ENCODE results near the gene CYTH4.

Gene CYTH4

DNA sequence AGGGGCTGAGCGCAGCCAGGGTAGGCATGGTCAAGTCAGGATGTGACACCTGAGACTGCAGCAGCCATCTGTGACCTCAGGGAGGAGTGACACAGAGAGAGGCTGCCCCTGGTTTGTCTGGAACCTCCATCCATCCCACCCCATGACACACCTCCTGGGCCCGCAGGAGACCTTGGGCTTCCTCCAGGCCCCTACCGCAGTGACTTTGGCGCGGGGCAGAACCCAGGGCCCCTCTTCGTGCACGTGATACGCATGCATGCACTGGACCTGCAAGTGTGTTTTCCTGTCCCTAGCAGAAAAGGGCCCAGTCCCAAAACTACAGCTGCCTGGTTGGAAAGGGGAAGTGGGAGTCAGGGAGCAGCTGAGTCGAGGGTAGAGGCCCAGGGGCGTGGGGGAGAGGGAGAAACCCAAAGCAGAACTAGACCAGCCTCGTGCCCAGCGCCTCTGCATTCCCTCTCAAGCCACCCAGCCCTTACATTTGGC is 7.9 kb upstream of the CYTH4 start:
- Histone ChIP-seq H3K4me3 (ENCODE audit: low read length in 2 of 2) (no peak overlapping the region), H3K27me3 (ENCODE audit: control insufficient read depth in 1 of 2, insufficient read depth in 2 of 2, low read length in 2 of 2) (peaks cover 11 to 20% of the 10 kb centered on the region in 2 donors), H3K9me3 (ENCODE audit: control insufficient read depth in 2 of 2, low read length in 2 of 2) (no peaks in the 10 kb centered on the region), H3K27ac (ENCODE audit: low read length) (no peak overlapping the region), H3K9ac (ENCODE audit: low read length in 2 of 2) (no peak overlapping the region), H3K36me3 (ENCODE audit: control insufficient read depth in 2 of 2, insufficient read depth in 2 of 2, low read length in 2 of 2) (no peaks in the 10 kb centered on the region), H3K4me1 (ENCODE audit: control insufficient read depth, insufficient read depth, low read length) (peaks cover 2% of the 10 kb centered on the region)

DNA sequence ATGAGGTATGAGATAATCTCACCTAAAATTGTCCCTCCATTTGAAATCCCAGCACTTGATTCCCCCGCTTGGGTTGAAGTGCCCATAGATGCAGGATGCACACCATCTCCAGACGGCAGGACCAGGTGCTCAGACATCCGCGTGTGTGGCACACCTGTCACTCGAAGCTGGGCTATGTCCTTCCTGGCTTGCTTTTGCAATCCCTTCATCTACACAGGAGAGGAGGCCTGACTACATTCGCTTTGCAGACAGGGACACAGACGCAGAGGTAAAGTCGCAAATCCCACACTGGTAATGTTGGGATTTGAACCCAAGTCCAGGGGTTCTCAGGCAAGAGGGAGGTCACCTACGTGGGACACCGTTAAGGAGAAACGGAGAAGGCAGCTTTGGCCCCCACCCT is 7.2 kb upstream of the CYTH4 start:
- Histone ChIP-seq H3K9me3 (ENCODE audit: control insufficient read depth in 2 of 2, low read length in 2 of 2) (no peaks in the 10 kb centered on the region), H3K27ac (ENCODE audit: low read length) (no peak overlapping the region), H3K4me3 (ENCODE audit: low read length in 2 of 2) (no peak overlapping the region), H3K36me3 (ENCODE audit: control insufficient read depth in 2 of 2, insufficient read depth in 2 of 2, low read length in 2 of 2) (no peaks in the 10 kb centered on the region), H3K27me3 (ENCODE audit: control insufficient read depth in 1 of 2, insufficient read depth in 2 of 2, low read length in 2 of 2) (peaks cover 11 to 20% of the 10 kb centered on the region in 2 donors), H3K9ac (ENCODE audit: low read length in 2 of 2) (no peak overlapping the region), H3K4me1 (ENCODE audit: control insufficient read depth, insufficient read depth, low read length) (peaks cover 2% of the 10 kb centered on the region)

DNA sequence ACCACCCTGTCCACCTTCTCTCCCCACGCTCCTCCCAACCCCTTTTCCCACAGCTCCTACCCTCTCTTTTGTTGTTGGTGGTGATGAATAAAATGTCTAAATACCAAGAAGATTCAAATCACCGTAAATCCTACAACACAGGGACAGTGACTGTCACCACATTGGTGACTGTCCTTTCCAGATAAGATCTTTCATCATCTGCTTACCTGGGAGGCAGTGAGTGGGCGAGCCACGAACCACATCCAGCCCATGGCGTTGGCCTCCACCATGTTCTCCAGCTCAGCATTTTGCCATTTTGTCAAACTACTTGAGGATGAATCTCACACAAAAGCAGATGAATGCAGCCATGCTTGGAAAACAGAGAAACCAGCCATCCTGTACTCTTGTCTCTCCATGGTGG is 6.7 kb upstream of the CYTH4 start:
- Histone ChIP-seq H3K36me3 (ENCODE audit: control insufficient read depth in 2 of 2, insufficient read depth in 2 of 2, low read length in 2 of 2) (no peaks in the 10 kb centered on the region), H3K27ac (ENCODE audit: low read length) (no peak overlapping the region), H3K9me3 (ENCODE audit: control insufficient read depth in 2 of 2, low read length in 2 of 2) (no peaks in the 10 kb centered on the region), H3K4me1 (ENCODE audit: control insufficient read depth, insufficient read depth, low read length) (peaks cover 2% of the 10 kb centered on the region), H3K9ac (ENCODE audit: low read length in 2 of 2) (no peak overlapping the region), H3K4me3 (ENCODE audit: low read length in 2 of 2) (no peak overlapping the region), H3K27me3 (ENCODE audit: control insufficient read depth in 1 of 2, insufficient read depth in 2 of 2, low read length in 2 of 2) (peaks cover 8 to 20% of the 10 kb centered on the region in 2 donors)

DNA sequence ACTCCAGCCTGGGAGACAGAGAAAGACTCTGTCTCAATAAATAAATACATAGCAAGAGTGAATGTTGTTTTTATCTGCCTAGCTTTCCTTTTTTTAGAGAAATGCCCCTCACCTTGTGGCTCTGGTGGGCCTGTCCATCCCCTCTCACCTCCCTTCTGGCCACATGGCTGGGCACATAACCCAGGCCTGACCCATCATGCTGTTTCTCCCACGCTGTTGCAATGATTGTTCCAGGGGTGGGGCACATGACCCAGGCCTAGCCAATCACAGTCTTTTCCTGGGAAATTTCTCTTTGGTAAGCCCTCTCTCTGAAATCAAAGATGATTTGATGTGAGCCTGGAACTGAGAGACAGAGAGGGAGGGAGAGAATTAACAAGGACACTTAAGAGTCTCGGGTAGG is 5.5 kb upstream of the CYTH4 start:
- H3K4me1 ChIP-seq (ENCODE audit: control insufficient read depth, insufficient read depth, low read length) = peaks cover 2% of the 10 kb centered on the region

DNA sequence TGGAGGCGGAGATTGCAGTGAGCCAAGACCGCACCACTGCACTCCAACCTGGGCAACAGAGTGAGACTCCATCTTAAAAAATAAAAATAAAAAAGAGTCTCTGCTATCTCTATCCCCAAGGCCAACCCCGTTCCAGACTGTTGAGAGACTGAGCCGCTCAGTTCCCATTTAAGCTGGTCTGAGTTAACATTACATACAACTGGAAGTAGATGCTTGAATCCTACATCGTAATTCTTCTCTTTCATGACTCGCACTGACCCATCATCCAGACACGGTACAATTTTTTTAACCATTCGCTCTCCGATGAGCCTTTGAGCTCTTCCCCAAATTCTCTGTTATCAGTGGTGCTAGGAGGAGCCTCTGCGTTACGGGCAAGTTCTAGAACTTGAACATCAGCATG is 4.9 kb upstream of the CYTH4 start:
- Histone ChIP-seq H3K9ac (ENCODE audit: low read length in 2 of 2) (no peak overlapping the region), H3K9me3 (ENCODE audit: control insufficient read depth in 2 of 2, low read length in 2 of 2) (no peaks in the 10 kb centered on the region), H3K36me3 (ENCODE audit: control insufficient read depth in 2 of 2, insufficient read depth in 2 of 2, low read length in 2 of 2) (no peaks in the 10 kb centered on the region), H3K4me3 (ENCODE audit: low read length in 2 of 2) (no peak overlapping the region), H3K4me1 (ENCODE audit: control insufficient read depth, insufficient read depth, low read length) (peaks cover 2% of the 10 kb centered on the region), H3K27ac (ENCODE audit: low read length) (no peak overlapping the region), H3K27me3 (ENCODE audit: control insufficient read depth in 1 of 2, insufficient read depth in 2 of 2, low read length in 2 of 2) (peaks cover 9 to 28% of the 10 kb centered on the region in 2 donors)

More for the DNA sequence above, 5.5 kb upstream of the CYTH4 start:
- Histone ChIP-seq H3K27me3 (ENCODE audit: control insufficient read depth in 1 of 2, insufficient read depth in 2 of 2, low read length in 2 of 2) (peaks cover 6 to 22% of the 10 kb centered on the region in 2 donors), H3K4me3 (ENCODE audit: low read length in 2 of 2) (no peak overlapping the region), H3K9me3 (ENCODE audit: control insufficient read depth in 2 of 2, low read length in 2 of 2) (no peaks in the 10 kb centered on the region), H3K36me3 (ENCODE audit: control insufficient read depth in 2 of 2, insufficient read depth in 2 of 2, low read length in 2 of 2) (no peaks in the 10 kb centered on the region), H3K27ac (ENCODE audit: low read length) (no peak overlapping the region), H3K9ac (ENCODE audit: low read length in 2 of 2) (no peak overlapping the region)

DNA sequence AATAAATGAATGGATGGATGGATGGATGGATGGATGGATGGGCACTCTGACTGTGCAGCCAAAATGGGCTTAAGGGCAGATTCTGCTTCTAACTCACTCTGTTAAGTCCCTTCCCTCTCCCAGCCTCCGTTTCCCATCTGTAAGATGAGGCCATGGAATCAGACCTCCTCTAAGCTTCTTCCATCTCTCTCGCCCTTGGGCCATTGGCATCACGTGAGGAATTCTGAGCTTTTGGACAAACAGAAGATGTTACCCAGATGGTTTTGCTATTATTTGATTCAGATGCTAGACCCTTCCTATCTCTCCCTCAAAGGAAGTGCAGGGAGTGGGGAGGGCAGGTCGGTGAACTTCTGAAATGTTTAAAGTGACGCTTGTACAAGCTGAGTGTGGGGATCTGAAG is 4.0 kb upstream of the CYTH4 start:
- no peaks in the 10 kb centered on the region for H3K9me3 ChIP-seq (ENCODE audit: control insufficient read depth in 2 of 2, low read length in 2 of 2)
- no peak overlapping the region for H3K4me3 ChIP-seq (ENCODE audit: low read length in 2 of 2)
- no peaks in the 10 kb centered on the region for H3K36me3 ChIP-seq (ENCODE audit: control insufficient read depth in 2 of 2, insufficient read depth in 2 of 2, low read length in 2 of 2)
- H3K27me3 ChIP-seq (ENCODE audit: control insufficient read depth in 1 of 2, insufficient read depth in 2 of 2, low read length in 2 of 2) = peaks cover 18 to 33% of the 10 kb centered on the region in 2 donors
- H3K27ac ChIP-seq (ENCODE audit: low read length) = no peak overlapping the region
- H3K4me1 ChIP-seq (ENCODE audit: control insufficient read depth, insufficient read depth, low read length) = peaks cover 2% of the 10 kb centered on the region
- H3K9ac ChIP-seq (ENCODE audit: low read length in 2 of 2) = no peak overlapping the region

DNA sequence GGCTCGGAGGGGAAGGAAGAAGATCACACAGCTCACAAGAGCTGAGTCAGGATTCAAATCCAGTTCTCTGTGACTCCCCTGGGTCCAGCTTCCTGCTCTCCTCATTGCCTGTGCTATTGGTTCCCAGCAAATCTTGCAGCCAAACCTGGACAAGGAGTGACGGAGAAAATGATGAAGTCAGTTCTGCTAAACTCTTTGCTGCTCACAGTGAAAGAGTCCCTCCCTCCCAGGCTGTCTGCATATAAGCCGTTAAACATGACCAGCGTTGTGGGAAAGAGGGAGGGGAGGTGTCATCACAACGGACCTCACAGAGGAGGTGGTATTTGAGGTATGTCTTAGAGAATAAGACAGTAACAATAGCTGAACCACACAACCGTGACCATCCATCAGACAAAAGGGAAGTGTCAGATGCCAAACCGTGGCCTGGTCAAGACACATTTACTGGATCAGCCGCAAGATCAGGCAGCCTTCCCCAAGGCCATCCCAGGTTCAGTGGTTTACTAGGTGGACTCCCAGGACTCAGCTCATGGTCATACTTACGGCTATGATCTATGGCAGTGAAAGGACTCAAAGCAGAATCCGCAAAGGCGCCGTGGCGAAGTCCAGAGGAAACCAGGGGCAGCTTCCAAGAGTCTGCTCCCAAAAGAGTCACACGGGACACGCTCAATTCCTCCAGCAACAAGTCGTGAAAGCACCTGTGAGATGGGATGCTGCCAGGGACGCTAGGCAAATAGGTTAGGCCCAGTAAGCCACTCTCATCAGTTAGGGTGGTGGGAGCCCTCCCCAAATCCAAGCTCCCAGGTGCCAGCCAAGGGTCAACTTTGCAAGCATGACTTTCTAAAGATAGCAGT is 2.8 kb upstream of the CYTH4 start:
- no peak overlapping the region for H3K9ac ChIP-seq (ENCODE audit: low read length in 2 of 2)
- peaks cover 20 to 33% of the 10 kb centered on the region in 2 donors for H3K27me3 ChIP-seq (ENCODE audit: control insufficient read depth in 1 of 2, insufficient read depth in 2 of 2, low read length in 2 of 2)
- no peaks in the 10 kb centered on the region for H3K36me3 ChIP-seq (ENCODE audit: control insufficient read depth in 2 of 2, insufficient read depth in 2 of 2, low read length in 2 of 2)
- H3K4me1 ChIP-seq (ENCODE audit: control insufficient read depth, insufficient read depth, low read length) = peaks cover 2% of the 10 kb centered on the region
- no peak overlapping the region for H3K4me3 ChIP-seq (ENCODE audit: low read length in 2 of 2)
- H3K9me3 ChIP-seq (ENCODE audit: control insufficient read depth in 2 of 2, low read length in 2 of 2) = no peaks in the 10 kb centered on the region
- no peak overlapping the region for H3K27ac ChIP-seq (ENCODE audit: low read length)

DNA sequence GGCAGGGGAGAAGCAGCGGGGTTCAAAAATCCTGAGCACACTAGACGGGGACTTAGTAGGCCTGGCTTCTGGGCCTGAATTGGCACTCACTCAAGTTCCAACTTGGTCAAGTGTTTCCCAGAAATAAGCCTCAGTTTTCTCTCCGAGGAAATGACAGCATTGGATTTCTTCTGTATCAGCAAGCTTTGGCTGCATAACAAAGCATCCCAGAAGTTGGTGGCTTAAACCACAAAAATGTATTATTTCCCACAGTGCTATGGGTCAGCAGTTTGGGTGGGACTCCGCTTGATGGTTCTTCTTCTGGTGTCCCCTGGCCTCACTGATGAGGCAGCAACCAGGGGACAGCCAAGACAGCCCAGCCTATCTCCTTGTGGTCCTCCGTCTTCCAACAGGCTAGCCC is 1.6 kb upstream of the CYTH4 start:
- Histone ChIP-seq H3K4me3 (ENCODE audit: low read length in 2 of 2) (no peak overlapping the region), H3K27ac (ENCODE audit: low read length) (no peak overlapping the region), H3K4me1 (ENCODE audit: control insufficient read depth, insufficient read depth, low read length) (peaks cover 2% of the 10 kb centered on the region), H3K27me3 (ENCODE audit: control insufficient read depth in 1 of 2, insufficient read depth in 2 of 2, low read length in 2 of 2) (peaks cover 20 to 30% of the 10 kb centered on the region in 2 donors), H3K9ac (ENCODE audit: low read length in 2 of 2) (no peak overlapping the region), H3K9me3 (ENCODE audit: control insufficient read depth in 2 of 2, low read length in 2 of 2) (no peaks in the 10 kb centered on the region), H3K36me3 (ENCODE audit: control insufficient read depth in 2 of 2, insufficient read depth in 2 of 2, low read length in 2 of 2) (no peaks in the 10 kb centered on the region)

DNA sequence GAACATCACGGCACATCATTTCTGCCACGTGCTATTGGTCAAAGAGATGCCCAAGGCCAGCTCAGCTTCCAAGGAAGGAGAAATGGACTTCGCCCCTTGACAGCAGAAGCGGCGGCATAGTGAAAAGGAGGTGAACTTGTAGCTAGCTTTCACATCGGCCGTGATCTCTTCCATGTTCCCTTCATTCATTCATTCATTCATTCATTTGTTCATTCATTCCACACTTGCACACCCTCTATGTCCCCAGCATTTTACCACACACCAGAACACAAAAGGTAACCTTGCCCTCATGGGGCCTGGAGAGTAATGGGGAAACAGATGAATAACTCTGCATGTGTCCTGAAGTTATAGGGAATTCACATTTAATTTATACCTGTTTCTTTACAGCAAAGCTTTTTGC is 1.1 kb upstream of the CYTH4 start:
- Histone ChIP-seq H3K9me3 (ENCODE audit: control insufficient read depth in 2 of 2, low read length in 2 of 2) (no peaks in the 10 kb centered on the region), H3K27me3 (ENCODE audit: control insufficient read depth in 1 of 2, insufficient read depth in 2 of 2, low read length in 2 of 2) (peaks cover 20 to 32% of the 10 kb centered on the region in 2 donors), H3K9ac (ENCODE audit: low read length in 2 of 2) (no peak overlapping the region), H3K36me3 (ENCODE audit: control insufficient read depth in 2 of 2, insufficient read depth in 2 of 2, low read length in 2 of 2) (no peaks in the 10 kb centered on the region), H3K4me1 (ENCODE audit: control insufficient read depth, insufficient read depth, low read length) (peaks cover 2% of the 10 kb centered on the region), H3K4me3 (ENCODE audit: low read length in 2 of 2) (no peak overlapping the region), H3K27ac (ENCODE audit: low read length) (no peak overlapping the region)

DNA sequence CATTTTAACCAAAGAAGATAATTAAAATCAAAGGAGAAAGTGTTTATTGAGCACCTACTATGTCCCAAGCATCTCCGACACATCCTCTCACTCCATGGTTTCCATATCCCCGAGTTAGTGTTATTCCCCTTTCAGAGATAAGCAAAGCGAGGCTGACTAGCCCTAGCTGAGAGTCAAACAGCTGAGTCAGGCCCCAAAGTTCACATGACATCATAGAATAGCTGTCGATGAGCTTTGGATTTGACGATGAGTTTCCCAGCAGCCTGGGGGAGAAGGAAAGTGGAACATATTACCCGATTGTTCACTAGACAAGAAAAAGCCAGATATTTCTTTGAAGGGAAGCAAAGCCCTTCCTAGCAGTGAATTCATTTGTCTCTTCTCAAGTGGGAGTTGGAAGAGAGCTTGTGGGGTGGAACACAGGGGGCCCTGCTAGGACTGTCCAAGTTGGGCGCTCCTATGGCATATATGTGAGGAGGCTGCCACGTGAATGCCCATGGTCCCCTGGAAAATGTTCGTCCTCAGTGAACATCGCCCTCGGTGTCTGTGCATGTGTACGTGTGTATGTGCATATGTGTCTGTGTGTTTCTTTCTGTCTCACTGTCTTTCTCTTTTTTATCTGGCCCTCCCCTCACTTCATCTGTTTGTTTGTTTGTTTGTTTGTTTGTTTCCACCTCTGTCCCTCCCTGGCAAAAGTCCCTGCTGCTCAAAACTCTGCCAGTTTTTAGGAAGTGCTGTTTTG is 493 bp upstream of the CYTH4 start:
- peaks cover 2% of the 10 kb centered on the region for H3K4me1 ChIP-seq (ENCODE audit: control insufficient read depth, insufficient read depth, low read length)
- no peak overlapping the region for H3K9ac ChIP-seq (ENCODE audit: low read length in 2 of 2)
- H3K27me3 ChIP-seq (ENCODE audit: control insufficient read depth in 1 of 2, insufficient read depth in 2 of 2, low read length in 2 of 2) = peaks cover 20 to 32% of the 10 kb centered on the region in 2 donors

More for the DNA sequence above, 493 bp upstream of the CYTH4 start:
- no peaks in the 10 kb centered on the region for H3K9me3 ChIP-seq (ENCODE audit: control insufficient read depth in 2 of 2, low read length in 2 of 2)
- H3K36me3 ChIP-seq (ENCODE audit: control insufficient read depth in 2 of 2, insufficient read depth in 2 of 2, low read length in 2 of 2) = no peaks in the 10 kb centered on the region
- H3K27ac ChIP-seq (ENCODE audit: low read length) = no peak overlapping the region
- H3K4me3 ChIP-seq (ENCODE audit: low read length in 2 of 2) = no peak overlapping the region

Data from stomach smooth muscle (tissue), 2 donors.